Measurements from ENCODE around the gene MCOLN2.

MCOLN2 gene

DNA sequence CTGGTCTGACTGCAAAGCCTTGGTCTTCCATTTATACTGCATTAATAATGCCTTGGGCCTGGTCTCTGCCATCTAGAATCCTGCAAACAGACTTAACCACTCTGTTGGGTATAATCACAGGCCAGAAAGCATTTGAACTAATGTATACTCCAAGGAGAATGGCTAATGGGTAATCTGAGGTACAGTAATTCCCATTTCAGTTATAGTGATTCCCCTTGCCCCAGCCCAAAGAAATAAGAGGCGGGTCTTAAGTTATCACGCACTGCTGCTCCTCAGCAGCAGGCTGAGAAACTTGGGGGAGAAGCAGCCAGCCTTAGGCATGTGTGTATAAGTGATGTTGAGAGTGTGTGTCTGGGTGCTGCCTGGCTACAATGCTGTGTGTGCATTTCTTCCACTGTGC lies 106.3 kb downstream of the MCOLN2 start:
- no peak for DNase-seq

DNA sequence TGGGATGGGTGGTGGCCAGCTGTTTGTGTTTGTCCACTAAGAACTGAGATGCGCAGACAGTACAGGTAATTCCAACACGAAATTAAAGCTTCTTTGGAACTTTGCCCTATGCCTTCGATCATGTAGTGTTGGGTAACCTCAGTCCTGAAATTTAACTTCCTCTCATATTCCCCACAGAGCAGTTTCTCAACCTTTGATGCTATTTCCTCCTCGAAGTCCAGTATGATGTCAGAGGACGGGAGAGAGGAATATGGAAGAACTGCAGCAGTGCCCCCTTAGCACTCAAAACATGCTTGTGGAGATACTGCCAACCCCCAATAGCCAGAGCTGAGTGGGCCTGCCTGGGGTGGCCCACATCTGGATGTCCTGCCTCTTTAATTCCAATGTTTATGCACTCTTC lies 107.5 kb downstream of the MCOLN2 start:
- no peak for DNase-seq

DNA sequence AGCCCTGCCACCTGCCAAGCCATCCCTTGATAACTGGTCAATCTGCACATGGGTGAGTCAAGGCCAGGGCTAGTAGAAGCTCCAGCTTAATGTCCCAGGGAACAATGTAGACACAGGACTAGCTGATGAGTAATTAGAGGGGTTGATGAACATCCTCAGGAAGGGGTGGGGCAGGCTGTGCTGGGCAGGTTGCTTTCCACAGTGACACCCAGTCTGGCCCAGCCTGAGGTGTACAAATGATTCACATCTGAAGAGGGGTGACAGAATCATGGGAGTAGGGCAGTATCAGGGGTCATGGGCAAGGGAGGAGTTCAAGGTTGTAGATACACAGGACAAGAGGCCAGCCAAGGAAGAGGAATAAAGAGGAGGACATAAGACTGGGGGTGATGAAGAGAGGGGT lies 108.2 kb downstream of the MCOLN2 start:
- DNase-seq = no peak

DNA sequence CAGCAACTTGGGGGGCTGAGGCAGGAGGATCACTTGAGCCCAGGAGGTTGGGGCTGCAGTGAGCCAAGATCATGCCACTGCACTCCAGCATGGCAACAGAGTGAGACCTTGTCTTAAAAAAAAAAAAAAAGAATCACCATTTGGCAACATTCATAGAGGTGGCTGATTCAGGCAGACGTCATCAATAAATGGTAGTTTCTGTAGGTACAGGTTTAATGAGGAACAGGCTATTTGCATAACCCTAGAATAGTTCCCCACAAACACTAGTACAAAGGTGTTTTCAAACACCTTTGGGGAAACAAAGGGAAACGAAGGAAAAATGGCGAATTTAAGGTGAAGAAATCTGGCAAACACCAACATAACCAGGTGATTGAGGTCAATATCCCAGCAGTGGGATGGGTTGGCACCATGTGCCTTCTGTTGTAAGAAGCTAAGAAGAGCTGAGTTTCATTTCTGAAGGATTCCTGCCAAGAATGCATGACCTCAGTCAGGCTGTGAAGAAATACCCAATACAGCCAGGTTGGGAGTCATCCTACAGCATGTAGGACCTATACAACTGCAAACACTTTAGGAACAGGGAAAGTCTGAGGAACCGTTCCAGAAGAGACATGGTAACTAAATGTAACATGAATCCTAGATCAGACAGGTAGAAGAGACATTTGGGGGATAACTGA lies 109.5 kb downstream of the MCOLN2 start:
- no peak for DNase-seq

DNA sequence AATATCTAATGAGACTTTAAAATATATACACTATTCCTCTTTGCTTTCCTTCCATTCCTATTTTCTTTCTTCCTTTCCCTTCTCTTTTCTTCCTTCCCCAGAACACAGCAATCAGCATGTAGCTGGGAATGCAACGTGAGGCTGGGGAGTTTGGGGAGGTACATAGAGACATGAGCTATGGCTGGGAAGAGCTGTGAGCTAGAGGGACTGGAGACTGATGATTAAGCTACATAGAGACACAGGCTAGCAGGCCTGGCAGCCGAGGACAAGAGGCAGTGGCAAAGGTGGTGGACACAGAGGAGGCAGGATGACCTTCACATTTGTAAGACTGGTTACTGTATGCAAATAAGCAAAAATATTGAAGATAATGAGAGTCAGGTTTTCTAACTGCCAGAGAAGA lies 111.4 kb downstream of the MCOLN2 start:
- no peak for DNase-seq

DNA sequence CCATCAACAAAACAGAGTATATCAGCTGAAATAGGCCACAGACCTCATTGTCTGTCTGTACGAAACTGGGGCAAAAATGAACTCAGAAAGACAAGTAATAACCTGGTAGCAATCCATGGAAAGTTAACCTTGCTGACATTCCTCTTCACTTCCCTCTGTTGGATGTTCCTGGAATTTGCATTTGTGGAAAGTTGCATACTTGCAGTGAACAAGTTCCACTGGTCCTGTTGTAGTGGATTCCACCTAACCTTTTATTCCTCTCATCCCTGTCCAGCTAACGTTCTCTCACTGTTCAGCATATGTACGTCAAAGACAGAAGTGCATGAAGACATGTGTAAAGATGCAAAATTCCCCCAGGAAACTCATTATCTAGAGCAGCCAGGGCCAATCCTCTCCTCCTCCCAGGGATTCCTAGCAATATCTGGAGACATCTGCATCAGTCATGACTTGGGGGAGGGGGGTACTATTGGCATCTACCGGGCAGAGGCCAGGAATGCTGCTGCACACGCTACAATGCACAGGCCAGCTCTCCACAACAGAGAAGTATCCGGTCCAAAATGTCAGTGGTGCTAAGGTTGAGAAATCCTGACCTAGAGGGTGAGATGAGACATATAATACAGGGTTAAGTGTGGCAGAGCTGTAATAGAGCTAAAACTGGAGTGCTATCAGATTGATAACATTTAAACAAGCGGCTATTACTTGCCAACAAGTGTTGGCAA lies 112.1 kb downstream of the MCOLN2 start:
- DNase-seq = no peak

DNA sequence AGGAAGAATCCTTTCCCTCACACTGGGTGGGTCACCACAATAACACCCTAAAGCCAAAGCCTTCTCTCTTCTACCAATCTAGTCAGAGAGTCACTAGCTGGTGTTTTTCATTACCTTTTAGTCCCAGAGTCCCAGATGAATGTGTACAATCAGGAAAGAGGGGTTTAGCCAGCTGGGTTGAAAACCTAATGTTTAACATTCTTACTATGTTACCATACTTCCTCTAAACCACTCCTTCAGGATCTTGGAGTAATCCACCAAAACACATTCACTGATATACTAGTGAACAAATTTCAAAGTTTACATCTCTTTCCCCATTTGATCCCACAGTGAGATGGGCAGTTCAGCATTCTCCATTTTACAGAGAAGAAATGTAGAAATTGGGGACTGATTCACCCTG lies 113.6 kb downstream of the MCOLN2 start:
- DNase-seq = no peak

DNA sequence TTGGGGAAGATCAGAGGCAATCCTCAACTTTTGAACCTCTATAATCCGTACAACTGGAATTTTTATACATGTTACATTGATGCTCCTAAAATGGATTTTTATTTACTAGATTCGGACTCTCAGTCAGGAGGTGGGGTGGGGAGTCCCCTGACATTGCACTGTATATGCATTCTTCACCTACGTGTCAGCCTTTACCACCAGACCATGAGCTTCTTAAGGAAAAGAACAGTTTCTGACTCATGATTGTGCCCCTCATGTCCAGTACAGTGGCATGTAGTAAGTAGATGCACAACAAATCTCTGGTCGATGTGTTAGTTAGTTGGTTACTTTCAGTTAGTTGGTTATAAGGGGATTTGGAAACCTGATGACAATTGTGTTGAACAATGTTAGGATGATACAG lies 119.3 kb downstream of the MCOLN2 start:
- no peak for DNase-seq

DNA sequence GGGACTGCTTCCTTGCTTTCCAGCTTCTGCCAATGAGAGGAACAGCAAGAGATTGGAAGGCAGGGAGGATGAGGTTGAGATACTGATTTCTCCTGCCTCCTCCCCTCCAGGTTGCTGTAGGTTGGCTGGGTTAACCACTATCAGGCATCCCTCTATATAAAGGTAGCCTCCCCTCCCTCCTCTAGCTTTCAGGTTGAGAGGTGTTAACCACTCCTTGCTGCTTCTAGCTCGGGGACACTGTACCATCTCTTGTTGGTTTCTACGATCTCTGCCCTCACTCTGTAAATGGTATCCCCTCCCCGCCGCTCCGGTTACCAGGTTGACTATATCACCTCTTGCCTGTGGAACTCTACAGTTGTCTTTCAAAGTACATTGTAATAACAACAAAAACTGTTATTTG lies 120.6 kb downstream of the MCOLN2 start:
- no peak for DNase-seq
